H1 (cell line): ENCODE data around the gene DGKA. TPM values are rescaled to one million over a fixed set of nuclear protein-coding genes. Genes with fewer than 3 reads are reported as not detected.

Experiments
- CTCF ChIA-PET: fragments of 300-600 bp; sonication (Branson Sonifier 250); formaldehyde crosslinking; loops from one replicate; lab custom pipeline; 2021; ENCODE audit not compliant: partially characterized antibody; lab: Charles Lee
- POLR2A ChIA-PET: fragments of 300-600 bp; sonication (Branson Sonifier 250); formaldehyde crosslinking; loops from one replicate; lab custom pipeline; 2021; ENCODE audit warnings: inconsistent platforms; ENCODE audit not compliant: partially characterized antibody; lab: Charles Lee
- DNase-seq, 2 experiments: peaks; one replicate each; pipeline versions ENCODE4 v3.0.0 to v3.0.0-alpha.2; 2010 to 2022; ENCODE audit warnings: low spot score in 2 of 2, low read depth in 1 of 2, mixed read lengths in 1 of 2
- FAIRE-seq: peaks from 2 replicates; lab custom pipeline; 2011; peaks lifted over from hg19 to GRCh38; lab: Jason Lieb, UNC
- H2AFZ ChIP-seq: 2 replicates; pipeline ENCODE4 v1.8.1; 2012; ENCODE audit warnings: low read length, inconsistent platforms
- H2AK5ac ChIP-seq: 2 replicates; pipeline ENCODE4 v1.6.1; 2013; ENCODE audit warnings: low read depth, low read length
- H2BK120ac ChIP-seq: replicated peaks from 2 replicates; pipeline ENCODE3; 2013; ENCODE audit warnings: low read depth, low read length, inconsistent platforms
- H2BK12ac ChIP-seq: 2 replicates; pipeline ENCODE4 v1.6.1; 2013; ENCODE audit warnings: low read depth, low read length
- H2BK15ac ChIP-seq: 2 replicates; pipeline ENCODE4 v1.6.1; 2013; ENCODE audit warnings: low read length
- H2BK20ac ChIP-seq: 2 replicates; pipeline ENCODE4 v1.6.1; 2013; ENCODE audit warnings: low read length
- H2BK5ac ChIP-seq: 2 replicates; pipeline ENCODE4 v1.6.1; 2013; ENCODE audit warnings: low read depth, low read length
- H3K14ac ChIP-seq: 2 replicates; pipeline ENCODE4 v1.6.1; 2013; ENCODE audit warnings: inconsistent platforms; ENCODE audit not compliant: insufficient read length
- H3K18ac ChIP-seq: 2 replicates; pipeline ENCODE4 v1.6.1; 2013; ENCODE audit warnings: low read length; ENCODE audit errors: extremely low read depth
- H3K23ac ChIP-seq: 2 replicates; pipeline ENCODE4 v1.6.1; 2013; ENCODE audit warnings: inconsistent platforms; ENCODE audit not compliant: insufficient read length
- H3K23me2 ChIP-seq: 2 replicates; pipeline ENCODE4 v1.6.1; 2013; ENCODE audit warnings: low read depth, low read length
- H3K27ac ChIP-seq: 2 replicates; pipeline ENCODE4 v1.6.1; 2011; ENCODE audit warnings: low read depth, low read length, inconsistent platforms
- H3K27me3 ChIP-seq, 4 experiments: replicated peaks in 1 of 4; 1 replicate in 1 of 4; 2 replicates in 3 of 4; pipeline versions ENCODE4 v1.6.1 to v1.8.1; 2011 to 2013; ENCODE audit warnings: low read length in 3 of 4, mild to moderate bottlenecking in 3 of 4, inconsistent platforms in 2 of 4, mixed read lengths in 2 of 4, moderate library complexity in 1 of 4; ENCODE audit not compliant: control insufficient read depth in 3 of 4, insufficient read depth in 3 of 4; ENCODE audit errors: extremely low read depth in 1 of 4
- H3K36me3 ChIP-seq, 4 experiments: 2 replicates each; pipeline versions ENCODE4 v1.6.1 to v1.8.1; 2011 to 2013; ENCODE audit warnings: mild to moderate bottlenecking in 4 of 4, low read length in 3 of 4, moderate library complexity in 2 of 4, control low read depth in 1 of 4, inconsistent platforms in 1 of 4; ENCODE audit not compliant: insufficient read depth in 4 of 4, control insufficient read depth in 2 of 4
- H3K4ac ChIP-seq: replicated peaks from 2 replicates; pipeline ENCODE3; 2013; ENCODE audit warnings: low read length, low read depth, mixed read lengths, inconsistent platforms; ENCODE audit not compliant: insufficient read length
- H3K4me1 ChIP-seq, 4 experiments: replicated peaks in 1 of 4; 1 replicate in 1 of 4; 2 replicates in 3 of 4; pipeline versions ENCODE4 v1.6.1 to v1.8.1; 2011 to 2013; ENCODE audit warnings: low read length in 3 of 4, inconsistent platforms in 2 of 4, mixed read lengths in 1 of 4; ENCODE audit not compliant: insufficient read depth in 4 of 4, control insufficient read depth in 3 of 4
- H3K4me2 ChIP-seq, 2 experiments: 2 replicates each; pipeline versions ENCODE4 v1.6.1 to v1.8.1; 2011 to 2013; ENCODE audit warnings: low read depth in 2 of 2, low read length in 2 of 2, control low read depth in 1 of 2, inconsistent platforms in 1 of 2, mild to moderate bottlenecking in 1 of 2; ENCODE audit not compliant: insufficient read depth in 1 of 2
- H3K4me3 ChIP-seq, 4 experiments: fragments of 200-600, 300-600 bp in 1 of 4; sonication (generic), shearing (Covaris generic), sonication (Bioruptor Twin) in 1 of 4; 2 replicates each; pipeline versions ENCODE4 v1.5.1 to v1.8.1; 2011 to 2016; ENCODE audit warnings: low read length in 4 of 4, low read depth in 3 of 4, control low read depth in 2 of 4, inconsistent platforms in 2 of 4, mild to moderate bottlenecking in 2 of 4, mixed read lengths in 1 of 4, moderate library complexity in 1 of 4; ENCODE audit not compliant: insufficient read depth in 2 of 4; ENCODE audit errors: extremely low read depth in 1 of 4
- H3K56ac ChIP-seq: replicated peaks from 2 replicates; pipeline ENCODE3; 2013; ENCODE audit warnings: low read depth, mild to moderate bottlenecking, mixed read lengths, low read length, inconsistent platforms; ENCODE audit not compliant: insufficient read length
- H3K79me1 ChIP-seq: 2 replicates; pipeline ENCODE4 v1.6.1; 2013; ENCODE audit warnings: low read depth, low read length, control low read depth
- H3K79me2 ChIP-seq, 2 experiments: 2 replicates each; pipeline versions ENCODE4 v1.6.1 to v1.8.1; 2012 to 2013; ENCODE audit warnings: low read length in 2 of 2, mild to moderate bottlenecking in 2 of 2, inconsistent platforms in 1 of 2; ENCODE audit not compliant: insufficient read depth in 2 of 2, control insufficient read depth in 1 of 2
- H3K9ac ChIP-seq, 4 experiments: replicated peaks in 1 of 4; 1 replicate in 1 of 4; 2 replicates in 3 of 4; pipeline versions ENCODE4 v1.6.1 to v1.8.1; 2011 to 2013; ENCODE audit warnings: low read depth in 3 of 4, low read length in 3 of 4, control low read depth in 2 of 4, mild to moderate bottlenecking in 2 of 4, moderate library complexity in 2 of 4, inconsistent platforms in 1 of 4; ENCODE audit errors: extremely low read depth in 1 of 4
- H3K9me3 ChIP-seq, 2 experiments: 2 replicates each; pipeline versions ENCODE4 v1.6.1 to v1.8.1; 2012 to 2013; ENCODE audit warnings: mild to moderate bottlenecking in 2 of 2, moderate library complexity in 2 of 2, control low read depth in 1 of 2, inconsistent platforms in 1 of 2, low read depth in 1 of 2, low read length in 1 of 2, mixed read lengths in 1 of 2; ENCODE audit not compliant: insufficient read depth in 2 of 2
- H4K20me1 ChIP-seq, 2 experiments: replicated peaks in 1 of 2; 2 replicates each; pipeline versions ENCODE3 to v1.8.1; 2011 to 2013; ENCODE audit warnings: inconsistent platforms in 2 of 2, low read length in 2 of 2, mild to moderate bottlenecking in 1 of 2; ENCODE audit not compliant: insufficient read depth in 2 of 2, control insufficient read depth in 1 of 2
- H4K5ac ChIP-seq: 2 replicates; pipeline ENCODE4 v1.6.1; 2013; ENCODE audit warnings: low read length, low read depth, mixed read lengths, inconsistent platforms; ENCODE audit not compliant: insufficient read length
- H4K8ac ChIP-seq: 2 replicates; pipeline ENCODE4 v1.8.0; 2013; ENCODE audit warnings: mild to moderate bottlenecking, moderate library complexity, low read length, inconsistent platforms; ENCODE audit not compliant: insufficient read depth; ENCODE audit errors: extremely low read depth
- H4K91ac ChIP-seq: replicated peaks from 2 replicates; pipeline ENCODE3; 2013; ENCODE audit warnings: low read length, mixed read lengths, inconsistent platforms; ENCODE audit not compliant: insufficient read length
- BCL11A ChIP-seq, 2 experiments: IDR thresholded peaks; one replicate each; pipeline ENCODE4 v1.6.1; 2011; ENCODE audit warnings: low read depth in 2 of 2, low read length in 2 of 2, mild to moderate bottlenecking in 2 of 2
- HDAC6 ChIP-seq: IDR thresholded peaks from one replicate; pipeline ENCODE4 v1.7.1; 2012; ENCODE audit warnings: low read depth, mild to moderate bottlenecking, inconsistent platforms, low read length, moderate library complexity
- KDM4A ChIP-seq: IDR thresholded peaks from one replicate; pipeline ENCODE4 v1.7.1; 2012; ENCODE audit warnings: low read depth, mild to moderate bottlenecking, moderate library complexity, low read length, inconsistent platforms; ENCODE audit not compliant: severe bottlenecking
- KDM5A ChIP-seq: fragments of 200-600 bp; IDR thresholded peaks from 2 replicates; pipeline ENCODE4 v1.7.1; 2012; ENCODE audit warnings: mild to moderate bottlenecking, low read length, inconsistent platforms, mixed read lengths
- NANOG ChIP-seq: IDR thresholded peaks from 2 replicates; pipeline ENCODE4 v1.6.1; 2011; ENCODE audit warnings: low read length, low read depth, mild to moderate bottlenecking, inconsistent platforms; ENCODE audit not compliant: insufficient read depth, poor library complexity, severe bottlenecking
- RBBP5 ChIP-seq: IDR thresholded peaks from 2 replicates; pipeline ENCODE4 v1.7.1; 2012; ENCODE audit warnings: low read depth, mild to moderate bottlenecking, inconsistent platforms, low read length, moderate library complexity, borderline replicate concordance
- SIN3A ChIP-seq, 2 experiments: IDR thresholded peaks in 1 of 2; conservative IDR thresholded peaks in 1 of 2; 2 replicates each; pipeline ENCODE4 v1.6.1; 2011 to 2012; ENCODE audit warnings: low read length in 2 of 2, improper control_type of control experiment in 1 of 2, low read depth in 1 of 2, mild to moderate bottlenecking in 1 of 2
- SIX5 ChIP-seq: IDR thresholded peaks from 2 replicates; pipeline ENCODE4 v1.6.1; 2011; ENCODE audit warnings: mild to moderate bottlenecking, low read depth, low read length
- WGBS, 2 experiments: shearing (Covaris generic) in 1 of 2; methylation state at CpG; one replicate each; pipeline versions ENCODE4 v1.1.6 to v1.1.7; 2013 to 2015; ENCODE audit warnings: low lambda C conversion rate in 2 of 2, mixed read lengths in 2 of 2, inconsistent platforms in 1 of 2, low coverage in 1 of 2, missing lambda C conversion rate in 1 of 2; ENCODE audit not compliant: insufficient replicate concordance in 2 of 2, insufficient coverage in 1 of 2, insufficient read length in 1 of 2; ENCODE audit errors: extremely low coverage in 1 of 2, missing lambda C conversion rate in 1 of 2; 5-methylcytosine and 5-hydroxymethylcytosine counted together
- polyA plus RNA-seq, 7 experiments: library from polyadenylated mRNA; depleted of rRNA in 3 of 7; stranded (reverse) in 5 of 7; unstranded in 2 of 7; fragments of >200 nt in 5 of 7; fragments of 200-250 nt in 2 of 7; gene quantifications; 1 replicate in 5 of 7; 2 replicates in 1 of 7; 4 replicates in 1 of 7; pipeline versions ENCODE4 v1.2.1 to v1.2.3, GENCODE V29; 2011 to 2013; ENCODE audit warnings: missing spikeins in 2 of 7, mixed read lengths in 2 of 7
- total RNA-seq: library from RNA; stranded (reverse); fragmentation: NEBNext Ultra II Directional; extraction: Animal tissue kit (Norgen Biotek cat#: 25700); gene quantifications from 2 replicates; pipeline ENCODE4 v1.2.1, GENCODE V29; 2021

DGKA gene
- total and polyA plus RNA-seq, 2 of the 8 experiments (the other 6 are each of a cell fraction or from before 2014, with no cell fraction given) = 15.9 to 18.0 TPM

DNA sequence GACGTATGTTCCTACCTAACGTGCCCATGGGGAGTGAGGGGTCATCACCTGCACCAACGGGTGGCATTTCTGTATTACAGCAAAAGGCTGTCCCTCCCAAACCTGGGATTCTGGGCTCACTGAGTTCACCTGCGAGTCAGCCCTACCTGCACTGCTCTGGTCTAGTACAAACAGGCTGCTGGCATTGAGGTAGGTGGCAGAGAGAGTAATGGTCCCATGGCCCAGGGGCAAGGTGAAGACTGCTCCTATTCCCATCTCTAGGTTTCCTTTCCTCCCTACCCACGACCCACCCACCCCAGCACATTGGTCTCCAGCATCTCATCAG is 66.5 kb downstream of the DGKA start:
- no peaks in the 10 kb centered on the region for H3K9me3 ChIP-seq
- no peak overlapping the region for H2BK20ac ChIP-seq
- H4K20me1 ChIP-seq = no peaks in the 10 kb centered on the region
- H2AK5ac ChIP-seq = no peak overlapping the region
- no peak overlapping the region for H3K56ac ChIP-seq
- H3K27ac ChIP-seq = peak overlapping the region; percentile 72
- peaks cover 8% of the 10 kb centered on the region for H3K23me2 ChIP-seq
- H3K27me3 ChIP-seq = no peaks in the 10 kb centered on the region
- peak overlapping the region; percentile 92 for H2AFZ ChIP-seq
- no peak for FAIRE-seq
- peak overlapping the region; percentile 14; the same call in 1 of the 2 replicates for H2BK15ac ChIP-seq
- ChIA-PET CTCF (interaction anchor here (0.8 to 13.5 kb wide), 15 partner anchors 9 to 522 kb away, joined by 3 to 256 read pairs (median 5); partner anchors contain the start of genes IKZF4 and PYM1), POLR2A (interaction anchor here (0.7 to 5.4 kb wide), 15 partner anchors 9 to 255 kb away, joined by 3 to 55 read pairs (median 6); partner anchors contain the start of genes RAB5B, RPS26 and ZC3H10)
- peak overlapping the region; percentile 77 to 97 (median 89) for H3K4me3 ChIP-seq
- no peak overlapping the region for H3K23ac ChIP-seq
- peak overlapping the region; percentile 74; the same call in 1 of the 2 replicates for H2BK5ac ChIP-seq
- peak overlapping the region; percentile 68 for H4K5ac ChIP-seq
- no peaks in the 10 kb centered on the region; the same call in 1 of the 2 replicates for H3K79me1 ChIP-seq
- H3K4me1 ChIP-seq = peaks cover 0 to 4% (median 0%) of the 10 kb centered on the region in 4 experiments; a peak in 2 of 7 replicates
- H3K9ac ChIP-seq = peak overlapping the region in 3 of 4 experiments; percentile 54 to 95 (median 85); a peak in 6 of 7 replicates
- H3K18ac ChIP-seq = peak overlapping the region; percentile 56; the same call in 1 of the 2 replicates
- H3K4ac ChIP-seq = peak overlapping the region; percentile 40
- 0 out of 2 replicates have a peak overlapping the region, but pooled peaks have one; percentile 35 for H2BK12ac ChIP-seq
- peak overlapping the region; percentile 38 for H3K14ac ChIP-seq
- no peaks in the 10 kb centered on the region; a peak in 1 of 4 replicates for H3K79me2 ChIP-seq
- no peak for DNase-seq
- 3% methylated on average over 5 of the region's 5 CpGs; no CpG with 5 or more reads in 1 of the 2 experiments for WGBS, 2 experiments
- no peak overlapping the region for H2BK120ac ChIP-seq
- peak overlapping the region; percentile 37 for H4K91ac ChIP-seq
- peak overlapping the region; percentile 87; the same call in 1 of the 2 replicates for H4K8ac ChIP-seq
- H3K4me2 ChIP-seq = peak overlapping the region; percentile 94 to 95
- peaks cover 3 to 37% (median 15%) of the 10 kb centered on the region in 4 experiments; a peak in 5 of 8 replicates for H3K36me3 ChIP-seq
- TF ChIP-seq HDAC6 (no peak), SIX5 (no peak), SIN3A (conservative IDR thresholded peaks at IDR 0.05 in 1 of 2, IDR thresholded peaks at IDR 0.05 in 1 of 2; ENCODE audit: low read depth in 1 of 2, low read length in 2 of 2) (0 out of 4 replicates have a peak, but pooled peaks of 1 of the 2 experiments have one; percentile 36), BCL11A (IDR thresholded peaks at IDR 0.05; ENCODE audit: low read depth in 2 of 2, low read length in 2 of 2) (no peak), KDM5A (no peak), NANOG (no peak), KDM4A (peak; percentile 26), RBBP5 (no peak)
